Subcutaneous preadipocyte (primary cell): Measurements from ENCODE around the gene ARHGEF37. TPM values are rescaled to one million over a fixed set of nuclear protein-coding genes. Genes with fewer than 3 reads are reported as not detected.

Source experiments
- small RNA-seq: library from RNA; depleted of rRNA; stranded (forward); fragments of <200 nt; gene quantifications from one replicate; pipeline ENCODE3, GENCODE V24; 2012
- total RNA-seq: library from RNA; depleted of rRNA; stranded (reverse); fragments of >200 nt; gene quantifications from 2 replicates; pipeline ENCODE4 v1.2.3, GENCODE V29; 2012

The ARHGEF37 gene, protein sequence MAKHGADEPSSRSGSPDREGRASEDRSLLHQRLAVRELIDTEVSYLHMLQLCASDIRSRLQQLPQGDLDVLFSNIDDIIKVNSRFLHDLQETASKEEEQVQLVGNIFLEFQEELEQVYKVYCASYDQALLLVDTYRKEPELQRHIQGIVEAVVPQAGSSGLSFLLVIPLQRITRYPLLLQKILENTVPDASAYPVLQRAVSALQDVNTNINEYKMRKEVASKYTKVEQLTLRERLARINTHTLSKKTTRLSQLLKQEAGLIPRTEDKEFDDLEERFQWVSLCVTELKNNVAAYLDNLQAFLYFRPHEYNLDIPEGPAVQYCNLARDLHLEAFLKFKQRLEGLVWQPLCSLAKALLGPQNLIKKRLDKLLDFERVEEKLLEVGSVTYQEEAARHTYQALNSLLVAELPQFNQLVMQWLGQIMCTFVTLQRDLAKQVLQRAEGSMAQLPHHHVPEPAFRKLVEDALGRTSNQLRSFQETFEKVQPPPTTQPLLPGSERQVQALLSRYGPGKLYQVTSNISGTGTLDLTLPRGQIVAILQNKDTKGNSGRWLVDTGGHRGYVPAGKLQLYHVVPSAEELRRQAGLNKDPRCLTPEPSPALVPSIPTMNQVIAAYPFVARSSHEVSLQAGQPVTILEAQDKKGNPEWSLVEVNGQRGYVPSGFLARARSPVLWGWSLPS
- not detected in 2 replicates for total RNA-seq

DNA sequence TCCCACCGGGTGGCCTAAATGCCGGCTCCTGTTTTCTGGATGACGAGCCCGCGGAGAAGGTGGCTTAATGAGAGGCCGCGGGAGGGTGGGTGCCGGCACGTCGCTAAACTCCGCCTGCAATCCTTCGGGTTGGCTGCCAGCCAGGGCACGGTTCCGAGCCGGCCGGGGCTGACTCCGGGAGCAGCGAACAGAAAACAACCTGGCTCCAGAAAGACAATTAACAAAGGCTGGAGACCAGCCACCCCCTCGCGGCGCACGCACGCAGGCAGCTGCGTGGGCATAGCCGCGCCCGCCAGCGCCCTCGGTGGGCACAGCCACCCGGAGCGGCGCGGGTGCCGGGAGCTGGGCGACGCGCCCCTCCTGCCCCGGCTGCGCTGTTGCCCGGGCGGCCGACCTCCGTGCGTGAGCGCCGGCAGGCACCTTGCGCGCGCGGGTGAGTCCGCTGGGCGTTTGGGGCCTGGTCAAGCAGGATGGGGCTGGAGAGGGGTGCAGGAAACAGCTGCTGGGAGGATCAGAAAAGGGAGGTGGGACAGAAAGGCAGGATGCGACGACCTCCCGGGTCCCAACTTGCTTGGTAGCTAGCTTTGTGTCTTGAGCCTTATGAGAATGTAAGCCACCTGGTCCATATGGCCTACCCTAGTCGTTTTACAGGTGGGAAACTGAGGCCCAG, at the start of gene ARHGEF37:
TSS of gene ARHGEF37 (plus strand) at position 307 of the 670 bp plus-strand sequence. CDS start 16,272 bp downstream, outside the sequence.

DNA sequence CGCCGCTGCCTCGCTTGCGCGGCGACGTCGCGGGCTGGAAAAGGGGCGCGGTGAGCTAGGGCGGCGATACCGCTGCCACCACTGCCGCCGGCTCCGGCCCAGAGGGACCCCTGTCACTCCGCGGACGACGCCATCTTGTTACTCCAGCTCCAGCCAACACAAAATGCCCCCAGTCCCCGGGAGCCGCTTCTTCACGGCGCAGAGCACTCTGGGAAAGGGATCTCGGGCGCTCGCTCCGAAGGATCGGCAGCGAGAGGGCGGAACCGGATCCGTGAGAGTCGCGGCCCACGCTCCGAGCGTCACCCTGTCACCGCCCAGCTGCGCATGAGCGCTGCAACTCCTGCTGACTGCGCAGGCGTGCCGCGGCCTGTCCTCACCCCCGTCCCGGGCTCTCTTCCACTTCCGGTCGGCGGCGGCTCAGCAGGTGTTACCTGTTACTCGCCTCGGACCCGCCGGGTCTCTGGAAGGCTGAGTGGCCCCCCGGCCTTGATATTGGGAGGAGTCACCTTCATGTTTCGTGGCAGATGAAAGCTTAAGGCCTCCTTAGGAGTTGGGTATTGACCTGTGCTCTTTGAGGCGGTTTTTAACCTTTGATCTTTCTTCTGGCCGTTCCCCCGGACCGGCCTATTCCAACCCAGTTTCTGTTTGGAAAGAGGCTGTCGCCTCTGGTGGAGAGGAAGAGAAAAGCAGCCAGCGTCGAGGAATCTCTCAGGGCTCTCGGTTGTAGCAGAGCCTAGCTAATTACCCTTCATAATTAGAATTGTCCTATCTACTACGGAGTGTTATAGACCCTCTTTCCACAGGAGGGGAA, 29.9 kb upstream of the ARHGEF37 start, which contains the start of gene CSNK1A1:
TSS of gene CSNK1A1 (minus strand) at position 213 of the 811 bp plus-strand sequence. CDS start 475 bp downstream, outside the sequence.

Small RNA genes within 50 kb of the gene (small RNA-seq; reads per million reads assigned to genes)
- not detected for gene RNU6-588P

Other genes with a start within 250 kb of the ARHGEF37 start
- gene GRPEL2, start 236.0 kb upstream of the ARHGEF37 start, total RNA-seq, result 15.1 and 24.0 TPM in 2 replicates
- 5.9 and 8.2 TPM in 2 replicates for gene PCYOX1L, start 223.5 kb upstream of the ARHGEF37 start, total RNA-seq
- gene IL17B, start 202.2 kb upstream of the ARHGEF37 start, total RNA-seq, result not detected in 2 replicates
- 306 and 337 TPM in 2 replicates for gene CSNK1A1, start 30.1 kb upstream of the ARHGEF37 start, total RNA-seq
- gene PPARGC1B, start 148.8 kb downstream of the ARHGEF37 start, total RNA-seq, result 2.2 and 4.7 TPM in 2 replicates